ENCODE data around the gene WRAP73.

DNA sequence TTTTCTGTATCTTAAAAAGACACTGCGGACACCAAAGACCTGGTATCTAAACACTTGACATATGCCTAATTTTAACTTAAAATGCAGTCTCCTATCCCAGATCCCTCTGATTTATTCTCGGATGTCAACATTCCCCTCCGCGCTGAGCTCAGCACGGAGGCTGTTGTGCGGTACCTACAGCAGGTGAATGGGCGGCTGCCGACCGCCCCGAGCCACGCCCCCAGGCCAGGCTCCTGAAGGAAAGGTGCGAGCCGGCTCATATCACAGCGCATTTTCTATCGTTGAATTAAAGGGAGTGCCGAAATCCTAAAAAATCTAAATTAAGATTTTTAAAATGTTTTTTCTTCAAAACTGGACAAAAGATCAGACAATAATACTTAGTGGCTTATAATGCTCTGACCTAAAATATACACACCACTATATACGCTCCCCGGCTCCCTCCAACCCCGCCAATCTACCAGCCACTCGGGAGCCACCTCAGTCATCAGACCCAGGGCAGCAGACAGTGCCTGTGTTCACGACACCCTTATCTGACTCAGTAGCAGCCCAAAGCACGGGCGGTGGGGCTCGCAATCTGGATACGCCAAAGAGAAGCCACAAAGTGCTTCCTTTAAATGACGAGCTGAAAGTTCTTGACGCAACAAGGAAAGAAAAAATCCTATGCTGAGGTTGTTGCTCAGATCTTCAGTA is 4.1 kb downstream of the WRAP73 start:
- TF ChIP-seq EP300 (IDR thresholded peaks at IDR 0.05; ENCODE audit: borderline replicate concordance) (no peak), NFIC (IDR thresholded peaks at IDR 0.05) (no peak), TAF1 (IDR thresholded peaks at IDR 0.05; ENCODE audit: low read depth) (no peak), EGR1 (IDR thresholded peaks at IDR 0.05) (no peak), ZBTB7A (IDR thresholded peaks at IDR 0.05; ENCODE audit: low read depth) (no peak), TEAD4 (IDR thresholded peaks at IDR 0.05) (no peak), CEBPB (IDR thresholded peaks at IDR 0.05) (no peak), RAD21 (IDR thresholded peaks at IDR 0.05; ENCODE audit: low read depth) (no peak)
- TF ChIP-seq, protein P1, sequence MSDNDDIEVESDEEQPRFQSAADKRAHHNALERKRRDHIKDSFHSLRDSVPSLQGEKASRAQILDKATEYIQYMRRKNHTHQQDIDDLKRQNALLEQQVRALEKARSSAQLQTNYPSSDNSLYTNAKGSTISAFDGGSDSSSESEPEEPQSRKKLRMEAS (IDR thresholded peaks at IDR 0.05), result no peak
- TF ChIP-seq, protein P2, sequence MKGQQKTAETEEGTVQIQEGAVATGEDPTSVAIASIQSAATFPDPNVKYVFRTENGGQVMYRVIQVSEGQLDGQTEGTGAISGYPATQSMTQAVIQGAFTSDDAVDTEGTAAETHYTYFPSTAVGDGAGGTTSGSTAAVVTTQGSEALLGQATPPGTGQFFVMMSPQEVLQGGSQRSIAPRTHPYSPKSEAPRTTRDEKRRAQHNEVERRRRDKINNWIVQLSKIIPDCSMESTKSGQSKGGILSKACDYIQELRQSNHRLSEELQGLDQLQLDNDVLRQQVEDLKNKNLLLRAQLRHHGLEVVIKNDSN (IDR thresholded peaks at IDR 0.05), result no peak
- TF ChIP-seq, protein P3, sequence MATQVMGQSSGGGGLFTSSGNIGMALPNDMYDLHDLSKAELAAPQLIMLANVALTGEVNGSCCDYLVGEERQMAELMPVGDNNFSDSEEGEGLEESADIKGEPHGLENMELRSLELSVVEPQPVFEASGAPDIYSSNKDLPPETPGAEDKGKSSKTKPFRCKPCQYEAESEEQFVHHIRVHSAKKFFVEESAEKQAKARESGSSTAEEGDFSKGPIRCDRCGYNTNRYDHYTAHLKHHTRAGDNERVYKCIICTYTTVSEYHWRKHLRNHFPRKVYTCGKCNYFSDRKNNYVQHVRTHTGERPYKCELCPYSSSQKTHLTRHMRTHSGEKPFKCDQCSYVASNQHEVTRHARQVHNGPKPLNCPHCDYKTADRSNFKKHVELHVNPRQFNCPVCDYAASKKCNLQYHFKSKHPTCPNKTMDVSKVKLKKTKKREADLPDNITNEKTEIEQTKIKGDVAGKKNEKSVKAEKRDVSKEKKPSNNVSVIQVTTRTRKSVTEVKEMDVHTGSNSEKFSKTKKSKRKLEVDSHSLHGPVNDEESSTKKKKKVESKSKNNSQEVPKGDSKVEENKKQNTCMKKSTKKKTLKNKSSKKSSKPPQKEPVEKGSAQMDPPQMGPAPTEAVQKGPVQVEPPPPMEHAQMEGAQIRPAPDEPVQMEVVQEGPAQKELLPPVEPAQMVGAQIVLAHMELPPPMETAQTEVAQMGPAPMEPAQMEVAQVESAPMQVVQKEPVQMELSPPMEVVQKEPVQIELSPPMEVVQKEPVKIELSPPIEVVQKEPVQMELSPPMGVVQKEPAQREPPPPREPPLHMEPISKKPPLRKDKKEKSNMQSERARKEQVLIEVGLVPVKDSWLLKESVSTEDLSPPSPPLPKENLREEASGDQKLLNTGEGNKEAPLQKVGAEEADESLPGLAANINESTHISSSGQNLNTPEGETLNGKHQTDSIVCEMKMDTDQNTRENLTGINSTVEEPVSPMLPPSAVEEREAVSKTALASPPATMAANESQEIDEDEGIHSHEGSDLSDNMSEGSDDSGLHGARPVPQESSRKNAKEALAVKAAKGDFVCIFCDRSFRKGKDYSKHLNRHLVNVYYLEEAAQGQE (IDR thresholded peaks at IDR 0.05; ENCODE audit: low read depth), result no peak

Data from Ishikawa (cell line).